Uterus (tissue), 2 donors: ENCODE data around the gene LINGO4.

ENCODE experiments used
- CTCF ChIP-seq, 4 experiments: fragments of 200-600 bp in 2 of 4; fragments of 450-650 bp in 2 of 4; sonication (generic) in 2 of 4; IDR thresholded peaks; one replicate each; pipeline ENCODE4 v1.5.1; 2016 to 2019; ENCODE audit warnings: antibody characterized with exemption in 4 of 4, mild to moderate bottlenecking in 2 of 4, moderate library complexity in 1 of 4
- POLR2A ChIP-seq, 2 donors: fragments of 450-650 bp; IDR thresholded peaks; one replicate each; pipeline ENCODE4 v1.6.1; 2016; ENCODE audit warnings: antibody characterized with exemption in 2 of 2, mild to moderate bottlenecking in 1 of 2, moderate library complexity in 1 of 2

- no peak for TF ChIP-seq CTCF (IDR thresholded peaks at IDR 0.05)
- TF ChIP-seq POLR2A (IDR thresholded peaks at IDR 0.05), result no peak
These were observed 6.6 kb downstream of the LINGO4 start for GRCh38 chr1:151798571-151798970.
